ENCODE data around the gene FAM168B.

DNA sequence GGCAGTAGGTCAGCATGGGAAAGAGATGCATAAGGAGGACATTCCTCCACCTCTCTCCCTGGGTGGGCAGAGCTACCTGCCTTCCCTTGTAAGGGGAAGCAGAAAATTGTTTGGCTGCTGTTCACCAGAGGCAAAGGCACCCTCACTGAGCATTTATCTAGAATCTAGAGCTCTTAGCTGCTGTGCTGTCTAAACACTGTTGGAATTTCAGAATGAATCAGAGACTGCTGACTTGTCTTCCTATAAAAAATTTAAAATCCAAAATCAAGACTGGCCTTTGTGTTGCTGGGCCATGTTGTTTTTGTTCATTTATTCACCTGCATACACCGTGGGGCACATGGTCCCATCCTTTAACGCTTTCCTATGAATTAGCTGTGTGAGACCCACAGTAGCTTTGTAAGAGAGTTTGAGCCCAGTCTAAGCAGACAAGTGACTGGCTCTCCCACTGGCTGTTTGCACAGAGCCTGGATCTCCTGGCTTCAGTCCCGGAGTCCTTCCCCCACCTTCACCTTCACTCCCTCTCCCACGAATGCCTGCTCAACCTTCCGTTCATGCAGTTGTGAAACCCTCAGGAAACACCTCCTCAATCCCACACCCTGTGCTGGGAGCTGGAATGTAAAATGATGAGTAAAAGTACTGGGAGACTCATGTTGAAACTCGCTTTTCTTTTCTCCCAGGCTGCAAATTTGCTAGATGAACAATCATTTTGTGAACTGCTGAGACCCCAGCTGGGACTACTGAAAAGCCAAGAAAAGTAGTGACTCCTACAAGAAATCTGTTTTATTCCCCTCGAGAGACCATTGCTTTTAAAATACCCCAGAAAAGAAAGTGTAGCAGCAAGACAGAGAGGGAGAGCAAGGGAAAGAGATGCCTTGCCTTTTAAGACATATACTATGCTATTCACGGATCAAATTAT lies 76.2 kb downstream of the FAM168B start:
- no peak for TF ChIP-seq EZH2 (IDR thresholded peaks at IDR 0.05; ENCODE audit: low read depth)
- TF ChIP-seq, protein P1, sequence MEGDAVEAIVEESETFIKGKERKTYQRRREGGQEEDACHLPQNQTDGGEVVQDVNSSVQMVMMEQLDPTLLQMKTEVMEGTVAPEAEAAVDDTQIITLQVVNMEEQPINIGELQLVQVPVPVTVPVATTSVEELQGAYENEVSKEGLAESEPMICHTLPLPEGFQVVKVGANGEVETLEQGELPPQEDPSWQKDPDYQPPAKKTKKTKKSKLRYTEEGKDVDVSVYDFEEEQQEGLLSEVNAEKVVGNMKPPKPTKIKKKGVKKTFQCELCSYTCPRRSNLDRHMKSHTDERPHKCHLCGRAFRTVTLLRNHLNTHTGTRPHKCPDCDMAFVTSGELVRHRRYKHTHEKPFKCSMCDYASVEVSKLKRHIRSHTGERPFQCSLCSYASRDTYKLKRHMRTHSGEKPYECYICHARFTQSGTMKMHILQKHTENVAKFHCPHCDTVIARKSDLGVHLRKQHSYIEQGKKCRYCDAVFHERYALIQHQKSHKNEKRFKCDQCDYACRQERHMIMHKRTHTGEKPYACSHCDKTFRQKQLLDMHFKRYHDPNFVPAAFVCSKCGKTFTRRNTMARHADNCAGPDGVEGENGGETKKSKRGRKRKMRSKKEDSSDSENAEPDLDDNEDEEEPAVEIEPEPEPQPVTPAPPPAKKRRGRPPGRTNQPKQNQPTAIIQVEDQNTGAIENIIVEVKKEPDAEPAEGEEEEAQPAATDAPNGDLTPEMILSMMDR (conservative IDR thresholded peaks at IDR 0.05) = no peak
